ENCODE data around the gene DNAJC13.

DNAJC13 gene

GRCh38 chr3:132407025-132407424 is 10.3 kb upstream of the DNAJC13 start:
- no peak for DNase-seq

- DNase-seq: no peak
These were observed 2.5 kb upstream of the DNAJC13 start for GRCh38 chr3:132414841-132415240.

- DNase-seq: peak; percentile 3
These were observed 1.1 kb upstream of the DNAJC13 start for GRCh38 chr3:132416161-132416560.

DNA sequence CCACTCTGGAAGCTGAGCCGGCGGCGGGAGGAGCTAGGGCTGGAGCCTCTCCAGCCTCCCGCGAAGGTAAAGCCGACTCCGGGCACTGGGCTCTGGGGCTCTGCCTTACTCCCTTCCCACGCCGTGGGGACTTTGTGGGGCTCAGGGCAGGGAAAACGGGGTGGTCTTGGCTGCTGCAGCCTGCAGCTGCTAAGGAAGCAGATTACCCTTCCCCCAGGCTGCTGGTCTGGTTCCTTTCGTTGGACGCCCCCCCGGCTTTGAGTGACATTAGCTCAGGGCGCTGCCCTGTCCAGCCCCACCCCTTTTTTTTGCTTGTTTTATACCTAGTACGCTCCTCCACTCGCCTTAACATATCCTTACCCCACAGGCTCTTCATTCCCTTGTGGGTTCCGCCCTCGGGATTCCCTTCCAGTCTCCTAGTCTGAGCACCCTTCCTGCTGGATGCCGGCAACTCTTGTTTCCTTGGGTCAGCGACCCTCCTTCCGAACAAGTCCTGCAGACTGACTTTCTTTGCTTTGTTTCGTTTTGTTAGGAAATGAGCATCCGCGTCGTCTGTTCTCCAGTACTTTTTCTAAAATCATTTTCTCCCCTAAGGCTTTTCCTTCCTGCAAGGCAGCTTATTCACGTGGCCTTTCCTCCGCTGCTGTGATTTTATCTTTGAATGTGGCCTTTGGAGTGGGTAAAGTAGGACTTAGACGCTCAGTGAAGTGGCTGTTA is 551 bp downstream of the DNAJC13 start:
- DNase-seq: peak; percentile 83

GRCh38 chr3:132418916-132419315 is 1.6 kb downstream of the DNAJC13 start:
- peak; percentile 2 for DNase-seq

GRCh38 chr3:132421832-132422231 is 4.5 kb downstream of the DNAJC13 start:
- no peak for DNase-seq

DNA sequence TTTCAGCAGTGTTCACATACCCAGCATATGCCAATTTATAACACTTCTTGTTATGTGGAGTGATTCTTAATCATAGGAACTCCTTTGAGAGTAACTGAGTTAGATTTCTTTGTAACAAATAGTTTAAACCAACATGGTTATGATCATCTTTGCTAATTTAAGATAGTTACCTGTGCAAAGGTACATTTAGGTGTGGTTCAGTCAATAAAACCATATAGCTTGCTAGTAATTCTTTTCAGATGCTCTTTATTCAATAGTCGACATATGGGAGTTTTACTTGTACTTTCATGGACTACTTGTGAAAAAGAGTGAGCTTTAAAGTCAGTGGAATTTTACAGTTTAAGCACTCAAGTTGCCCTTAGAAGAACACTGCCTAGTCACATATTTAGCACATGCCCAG is 5.2 kb downstream of the DNAJC13 start:
- no peak for DNase-seq

GRCh38 chr3:132432639-132433038 is 15.3 kb downstream of the DNAJC13 start:
- DNase-seq: no peak

DNA sequence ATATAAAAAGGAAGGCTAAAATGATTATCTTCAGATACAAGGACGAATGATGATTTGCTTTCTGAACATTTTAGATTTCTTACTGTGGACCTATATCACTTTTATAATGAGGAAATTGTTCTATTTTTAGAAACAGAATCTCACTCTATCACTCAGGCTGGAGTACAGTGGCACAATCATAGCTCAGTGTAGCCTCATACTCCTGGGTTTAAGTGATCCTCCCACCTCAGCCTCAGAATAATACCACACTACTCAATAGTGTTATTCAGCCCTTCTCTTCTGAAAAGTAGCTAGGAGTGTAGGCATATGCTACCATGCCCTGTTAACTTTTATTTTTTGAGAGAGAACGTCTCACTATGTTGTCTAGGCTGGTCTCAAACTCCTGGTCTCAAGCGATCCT is 15.8 kb downstream of the DNAJC13 start:
- no peak for DNase-seq

DNA sequence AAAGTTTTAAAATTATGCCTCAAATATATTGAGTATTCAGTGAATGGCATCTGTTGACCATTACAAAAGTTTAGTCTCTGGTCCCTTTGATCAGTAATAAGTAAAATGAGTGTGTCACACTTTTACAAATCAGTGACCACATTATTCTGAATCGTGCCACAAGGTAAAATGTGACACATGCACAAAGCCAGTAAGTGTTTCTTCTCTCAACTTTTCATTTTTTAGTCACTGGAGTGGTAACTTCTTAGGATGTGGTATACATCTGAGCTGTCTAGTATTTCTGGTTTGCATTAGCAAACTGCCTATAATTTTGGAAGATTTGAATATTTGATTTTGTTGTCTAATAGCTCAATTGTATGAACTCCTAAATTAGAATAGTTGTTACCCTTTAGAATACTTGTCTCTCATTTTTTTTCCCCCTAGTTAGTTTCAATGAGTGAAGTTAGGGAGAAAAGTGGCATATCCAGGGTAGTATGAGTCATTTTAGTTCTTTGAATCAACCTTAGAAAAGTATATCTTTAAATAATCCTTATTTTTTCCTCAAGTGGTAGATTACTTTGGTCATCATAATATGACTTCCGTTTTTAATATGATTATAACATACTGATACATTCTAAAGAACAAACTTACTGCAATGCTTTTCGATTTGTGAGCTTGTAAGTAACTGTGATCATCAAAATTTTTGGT is 18.1 kb downstream of the DNAJC13 start:
- no peak for DNase-seq

DNA sequence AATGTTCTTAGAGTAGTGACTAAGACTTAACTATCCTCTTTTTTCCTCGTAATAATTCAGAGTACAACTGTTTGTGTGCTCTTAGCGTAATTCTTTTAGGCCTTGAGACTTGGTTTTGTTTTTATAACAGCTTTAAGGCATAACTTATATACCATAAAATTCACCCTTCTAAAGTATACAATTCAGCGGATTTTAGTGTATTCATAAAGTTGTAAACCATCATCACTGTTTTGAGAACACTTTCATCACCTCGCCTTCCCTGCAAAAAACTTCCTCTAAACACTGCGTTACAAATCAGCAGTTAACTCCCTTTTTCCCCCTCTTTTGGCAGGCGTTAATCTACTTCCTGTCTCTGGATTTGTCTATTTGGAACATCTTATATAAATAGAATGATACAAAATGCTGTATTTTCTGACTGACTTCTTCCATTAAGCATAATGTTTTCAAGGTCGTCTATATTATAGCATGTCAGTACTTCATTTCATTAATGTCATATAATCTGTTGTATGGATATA is 18.7 kb downstream of the DNAJC13 start:
- DNase-seq: peak; percentile 5

DNA sequence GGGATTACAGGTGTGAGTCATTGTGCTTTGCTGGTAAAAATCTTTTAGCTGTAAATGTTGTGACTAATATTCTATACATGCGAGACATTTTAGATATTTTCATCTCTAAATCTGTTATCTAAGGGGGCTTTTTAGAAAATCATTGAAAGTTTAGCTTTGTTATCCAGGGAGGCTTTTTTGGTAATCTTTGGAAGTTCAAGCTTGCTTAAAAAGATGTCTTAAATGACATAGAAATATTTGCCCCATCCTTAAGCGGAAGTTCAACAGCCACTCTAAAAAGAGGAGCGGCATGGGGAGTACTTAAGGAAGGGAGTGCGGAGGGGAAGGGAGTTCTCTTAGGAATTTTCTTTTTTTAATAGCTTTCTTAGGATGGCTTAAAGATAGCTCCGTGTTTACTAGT is 26.1 kb downstream of the DNAJC13 start:
- no peak for DNase-seq

DNA sequence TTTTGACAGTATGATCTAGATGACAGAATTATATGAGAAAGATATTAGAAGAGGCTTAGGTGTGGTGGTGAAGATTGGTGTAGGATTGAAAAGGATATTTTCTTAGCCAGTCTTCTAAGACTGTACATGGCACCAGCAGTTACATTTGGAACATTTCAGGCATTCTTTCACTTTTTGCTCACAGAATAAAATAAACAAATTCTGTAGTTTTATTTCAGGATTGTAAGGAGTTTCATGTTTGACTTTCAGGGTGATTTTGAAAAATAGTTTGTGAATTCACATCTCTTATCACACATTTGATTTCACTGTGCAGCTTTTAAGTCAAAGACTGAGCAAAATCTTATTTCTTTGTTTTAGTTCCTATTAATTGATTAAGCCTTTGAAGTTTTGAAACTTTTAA is 27.1 kb downstream of the DNAJC13 start:
- DNase-seq: no peak

DNA sequence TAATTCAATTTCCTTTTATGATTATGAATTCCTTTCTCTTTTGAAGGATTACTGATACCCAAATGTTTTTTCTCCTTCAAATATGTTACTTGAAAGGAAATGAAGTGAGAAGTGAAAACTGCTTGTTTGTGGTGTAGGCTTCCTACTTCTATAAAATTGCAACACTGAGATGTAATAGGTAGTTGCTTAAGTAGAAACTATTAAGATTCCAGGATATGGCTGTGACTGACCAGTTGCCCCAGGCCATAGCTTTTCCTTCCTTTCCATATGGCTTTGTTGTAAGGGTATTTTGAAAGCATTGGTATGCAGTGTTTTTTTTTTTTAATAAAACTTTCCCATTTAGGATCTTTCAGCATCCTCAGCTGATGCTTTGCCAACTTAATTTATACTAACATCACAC is 28.5 kb downstream of the DNAJC13 start:
- no peak for DNase-seq

DNA sequence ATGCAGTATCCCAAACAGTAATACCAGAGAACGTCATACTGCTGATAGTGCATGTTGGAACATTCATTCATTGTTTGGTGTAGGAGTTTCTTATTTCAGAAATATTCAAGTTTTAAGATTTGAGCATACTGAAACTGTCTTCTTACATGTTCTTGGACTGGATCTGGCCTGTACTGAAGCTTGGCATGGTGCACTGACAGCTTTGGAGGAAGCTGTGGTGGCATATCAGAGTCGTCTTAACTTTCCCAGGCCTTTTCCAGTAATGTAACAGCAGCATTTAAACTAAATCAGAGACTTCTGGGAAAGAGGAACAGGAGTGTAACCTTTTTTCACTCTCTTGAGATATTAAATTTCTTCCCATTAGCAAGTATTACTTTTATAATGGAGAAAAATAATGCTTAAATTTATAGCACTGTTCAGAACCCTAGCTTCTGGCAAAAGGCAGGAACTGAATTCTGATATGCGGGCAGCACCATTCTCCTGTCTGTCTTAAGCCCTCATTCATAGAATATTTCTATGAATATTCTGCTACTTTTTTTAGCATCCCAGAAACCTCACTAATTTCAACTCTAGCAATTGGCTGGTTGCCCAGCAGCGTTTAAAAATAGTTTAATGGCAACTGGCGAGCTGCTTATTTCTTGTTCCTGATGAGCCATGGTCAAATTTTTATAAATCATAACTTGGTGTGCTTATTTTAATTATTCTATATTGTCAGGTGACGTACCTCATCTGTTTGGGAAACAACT is 31.1 kb downstream of the DNAJC13 start:
- peak; percentile 40 for DNase-seq

DNA sequence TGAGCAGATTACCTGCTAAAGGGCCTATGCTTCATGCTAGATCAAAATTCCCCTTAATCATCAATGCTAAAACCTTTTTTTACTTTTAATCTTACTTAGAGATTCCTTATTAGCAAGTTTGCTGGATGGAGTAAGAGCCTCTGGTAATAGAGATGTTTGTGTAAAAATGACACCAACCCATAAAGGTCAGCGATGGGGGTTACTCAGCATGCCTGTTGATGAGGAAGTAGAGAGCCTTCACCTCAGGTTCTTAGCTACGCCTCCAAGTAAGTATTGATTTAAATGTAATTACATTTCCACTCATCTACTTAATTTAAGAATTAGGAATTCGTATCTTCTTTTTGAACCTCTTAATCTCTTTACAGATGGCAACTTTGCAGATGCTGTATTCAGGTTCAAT is 38.8 kb downstream of the DNAJC13 start:
- DNase-seq: no peak

GRCh38 chr3:132456571-132456970 is 39.3 kb downstream of the DNAJC13 start:
- DNase-seq: no peak

DNA sequence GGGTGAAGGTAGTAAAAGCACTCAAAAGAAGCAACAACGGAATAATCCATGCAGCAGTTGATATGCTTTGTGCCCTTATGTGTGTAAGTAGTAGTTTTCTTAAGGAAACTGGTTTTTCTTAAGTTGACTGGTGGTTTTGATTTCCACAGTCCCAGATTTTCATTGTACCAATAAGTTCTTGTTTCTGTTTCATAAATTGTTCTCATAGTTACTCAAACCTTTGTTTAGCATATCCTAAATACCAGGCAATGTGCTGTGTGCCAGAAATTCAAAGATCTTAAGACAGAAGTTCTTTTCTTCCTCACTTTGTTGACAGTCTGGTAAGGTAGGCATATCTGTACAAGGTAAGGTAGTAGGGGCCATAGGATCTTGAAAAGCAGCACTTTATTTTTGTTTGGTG is 40.0 kb downstream of the DNAJC13 start:
- no peak for DNase-seq

- no peak for DNase-seq
These were observed 42.2 kb downstream of the DNAJC13 start for GRCh38 chr3:132459551-132459950.

DNA sequence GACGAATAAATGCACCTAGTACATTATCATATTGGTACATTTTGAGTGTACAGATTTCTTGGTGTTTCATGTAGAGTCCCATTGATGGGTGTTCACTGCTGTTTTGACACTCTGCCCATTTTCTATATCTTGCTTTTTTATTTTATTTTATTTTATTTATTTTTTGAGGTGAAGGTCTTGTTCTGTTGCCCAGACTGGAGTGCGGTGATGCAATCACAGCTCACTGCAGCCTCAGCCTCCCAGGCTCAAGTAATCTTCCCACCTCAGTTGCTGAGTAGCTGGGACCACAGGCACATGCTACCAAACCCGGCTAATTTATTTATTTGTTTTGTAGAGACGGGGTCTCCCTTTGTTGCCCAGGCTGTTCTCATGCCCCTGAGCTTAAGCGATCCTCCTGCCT is 44.2 kb downstream of the DNAJC13 start:
- DNase-seq: no peak

GRCh38 chr3:132464066-132464465 is 46.8 kb downstream of the DNAJC13 start:
- no peak for DNase-seq

GRCh38 chr3:132469326-132469725 is 52.0 kb downstream of the DNAJC13 start:
- no peak for DNase-seq

GRCh38 chr3:132486099-132486498 is 68.8 kb downstream of the DNAJC13 start:
- DNase-seq: no peak

DNA sequence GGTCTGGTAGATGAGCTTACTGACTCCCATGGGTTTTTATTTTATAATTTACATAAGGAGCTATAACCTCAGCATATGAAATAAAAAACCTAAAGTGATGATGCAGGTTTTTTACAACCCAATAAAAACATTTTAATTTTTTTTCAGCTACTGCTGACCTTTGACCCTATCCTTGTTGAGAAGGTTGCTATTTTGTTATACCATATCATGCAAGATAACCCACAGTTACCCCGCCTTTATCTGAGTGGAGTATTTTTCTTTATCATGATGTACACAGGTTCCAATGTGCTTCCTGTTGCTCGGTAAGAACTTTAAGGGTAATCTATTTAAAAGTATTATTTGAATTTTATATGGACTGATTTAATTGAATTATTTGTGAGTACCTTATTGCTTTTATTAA is 70.8 kb downstream of the DNAJC13 start:
- no peak for DNase-seq
